K562 (cell line): ENCODE results near the gene P2RY11. TPM values are rescaled to one million over a fixed set of nuclear protein-coding genes. Genes with fewer than 3 reads are reported as not detected.

Source experiments
- ATAC-seq: fragments of 200-7000 bp; cut with Tn5 transposase; 3 replicates; pipeline ENCODE4 v1.9.1; 2020; ENCODE audit warnings: moderate library complexity
- BruUV-seq: library from RNA; stranded (reverse); fragments of 400-500 nt; replicated peaks from 2 replicates; lab custom pipeline; 2021; lab: Mats Ljungman, UMichigan
- CTCF ChIA-PET: fragments of 300-600 bp; formaldehyde crosslinking; extraction: SDS; loops from one replicate; lab custom pipeline; 2021; ENCODE audit warnings: low intra/inter-chr PET ratio; lab: Yijun Ruan, JAX
- POLR2A ChIA-PET: fragments of 300-600, 350-650 bp; sonication (Branson Sonifier 250); formaldehyde crosslinking; extraction: SDS; loops from one replicate; lab custom pipeline; 2021; ENCODE audit warnings: antibody characterized with exemption, inconsistent platforms; lab: Yijun Ruan, JAX
- DNase-seq, 4 experiments: peaks; one replicate each; pipeline versions ENCODE4 v3.0.0 to v3.0.0-alpha.2; 2011 to 2018; ENCODE audit warnings: low spot score in 3 of 4, mixed read lengths in 3 of 4; ENCODE audit errors: extremely low read depth in 1 of 4
- FAIRE-seq: peaks from 2 replicates; lab custom pipeline; 2011; peaks lifted over from hg19 to GRCh38; lab: Jason Lieb, UNC
- H2AFZ ChIP-seq: 2 replicates; pipeline ENCODE4 v1.6.0; 2011; ENCODE audit warnings: low read depth, low read length, control low read depth, inconsistent platforms
- H3K27ac ChIP-seq: fragments of 200-600 bp; 3 replicates; pipeline ENCODE4 v1.8.0; 2011; ENCODE audit warnings: low read depth, mild to moderate bottlenecking, control low read depth, inconsistent platforms, low read length, moderate library complexity, mixed read lengths; ENCODE audit errors: extremely low read depth
- H3K27me3 ChIP-seq, 2 experiments: fragments of 300-600 bp in 1 of 2; 2 replicates in 1 of 2; 3 replicates in 1 of 2; pipeline versions ENCODE4 v1.6.0 to v1.8.0; 2011; ENCODE audit warnings: inconsistent platforms in 2 of 2, low read length in 2 of 2, mild to moderate bottlenecking in 1 of 2, mixed read lengths in 1 of 2, moderate library complexity in 1 of 2; ENCODE audit not compliant: control insufficient read depth in 2 of 2, insufficient read depth in 2 of 2
- H3K36me3 ChIP-seq: fragments of 300-600 bp; 3 replicates; pipeline ENCODE4 v1.8.0; 2011; ENCODE audit warnings: mild to moderate bottlenecking, low read length, inconsistent platforms; ENCODE audit not compliant: control insufficient read depth, insufficient read depth
- H3K4me1 ChIP-seq, 2 experiments: fragments of 200-600 bp in 1 of 2; replicated peaks in 1 of 2; 2 replicates in 1 of 2; 3 replicates in 1 of 2; pipeline versions ENCODE4 v1.5.1 to v1.8.0; 2011; ENCODE audit warnings: inconsistent platforms in 2 of 2, low read length in 2 of 2, mild to moderate bottlenecking in 1 of 2, mixed read lengths in 1 of 2, moderate library complexity in 1 of 2; ENCODE audit not compliant: control insufficient read depth in 2 of 2, insufficient read depth in 2 of 2
- H3K4me2 ChIP-seq: 2 replicates; pipeline ENCODE4 v1.6.1; 2011; ENCODE audit warnings: low read length, control low read depth, inconsistent platforms, mixed read lengths; ENCODE audit not compliant: insufficient read depth
- H3K4me3 ChIP-seq: fragments of 200-600 bp; sonication (generic), shearing (Covaris generic); 2 replicates; pipeline ENCODE4 v1.5.1; 2016; ENCODE audit warnings: control low read depth, inconsistent platforms
- H3K79me2 ChIP-seq: fragments of 200-600 bp; 3 replicates; pipeline ENCODE4 v1.8.0; 2011; ENCODE audit warnings: low read length, inconsistent platforms; ENCODE audit not compliant: control insufficient read depth, insufficient read depth
- H3K9ac ChIP-seq, 2 experiments: 2 replicates each; pipeline versions ENCODE4 v1.6.0 to v1.6.1; 2011; ENCODE audit warnings: low read depth in 2 of 2, low read length in 2 of 2, control low read depth in 1 of 2, inconsistent platforms in 1 of 2, mild to moderate bottlenecking in 1 of 2, mixed read lengths in 1 of 2; ENCODE audit not compliant: insufficient read depth in 1 of 2
- H3K9me1 ChIP-seq: one replicate; pipeline ENCODE4 v1.6.0; 2011; ENCODE audit warnings: inconsistent platforms, mild to moderate bottlenecking, low read length, moderate library complexity; ENCODE audit not compliant: control insufficient read depth, insufficient read depth
- H3K9me3 ChIP-seq: replicated peaks from 2 replicates; pipeline ENCODE4 v1.5.1; 2011; ENCODE audit warnings: low read depth, low read length, inconsistent platforms; ENCODE audit not compliant: control insufficient read depth, insufficient read depth
- H4K20me1 ChIP-seq: replicated peaks from 2 replicates; pipeline ENCODE4 v1.6.1; 2011; ENCODE audit warnings: low read length, inconsistent platforms, mixed read lengths; ENCODE audit not compliant: control insufficient read depth, insufficient read depth
- BRCA1 ChIP-seq, 2 experiments: fragments of 450-650 bp in 1 of 2; sonication (generic) in 1 of 2; formaldehyde crosslinking in 1 of 2; IDR thresholded peaks; 2 replicates each; pipeline versions ENCODE4 v1.5.0 to v1.6.1; 2017 to 2020; ENCODE audit warnings: mild to moderate bottlenecking in 1 of 2, missing genetic modification reagents in 1 of 2
- CAMTA2 ChIP-seq: fragments of 250-450 bp; sonication (Bioruptor Pico); conservative IDR thresholded peaks from 2 replicates; pipeline ENCODE4 v1.5.1; 2022
- FOXJ3 ChIP-seq: sonication (generic); formaldehyde crosslinking; IDR thresholded peaks from 2 replicates; pipeline ENCODE4 v1.4.0; 2020; ENCODE audit warnings: mild to moderate bottlenecking, missing genetic modification reagents
- HDAC6 ChIP-seq: IDR thresholded peaks from 2 replicates; pipeline ENCODE4 v1.6.1; 2012; ENCODE audit warnings: low read depth, mild to moderate bottlenecking, control low read depth, inconsistent platforms, low read length, moderate library complexity
- HSF4 ChIP-seq: fragments of 250-450 bp; sonication (Bioruptor Pico); IDR thresholded peaks from 2 replicates; pipeline ENCODE4 v2.1.2; 2022; ENCODE audit warnings: mild to moderate bottlenecking, moderate library complexity, borderline replicate concordance
- MBD1 ChIP-seq: fragments of 250-450 bp; sonication (Bioruptor Pico); IDR thresholded peaks from 2 replicates; pipeline ENCODE4 v1.8.0; 2022; ENCODE audit warnings: inconsistent platforms
- NR1H2 ChIP-seq: sonication (generic); formaldehyde crosslinking; IDR thresholded peaks from 2 replicates; pipeline ENCODE4 v1.4.0; 2020; ENCODE audit warnings: mild to moderate bottlenecking, missing genetic modification reagents
- NR2C1 ChIP-seq, 2 experiments: fragments of 450-650 bp; IDR thresholded peaks; 2 replicates each; pipeline ENCODE4 v1.6.1; 2017; ENCODE audit warnings: mild to moderate bottlenecking in 2 of 2, antibody characterized with exemption in 1 of 2, inconsistent platforms in 1 of 2, missing compliant biosample characterization in 1 of 2, missing genetic modification characterization in 1 of 2
- PCBP1 ChIP-seq: fragments of 200-400 bp; formaldehyde crosslinking; IDR thresholded peaks from 2 replicates; pipeline ENCODE4 v1.6.1; 2018; ENCODE audit warnings: mild to moderate bottlenecking, low read depth, low read length; ENCODE audit not compliant: poor library complexity, severe bottlenecking
- POLR3G ChIP-seq: IDR thresholded peaks from 2 replicates; pipeline ENCODE4 v1.6.1; 2011; ENCODE audit not compliant: insufficient read length, insufficient replicate concordance; ENCODE audit errors: extremely low read depth
- STAT5A ChIP-seq: IDR thresholded peaks from 2 replicates; pipeline ENCODE4 v1.6.1; 2012; ENCODE audit warnings: low read length, inconsistent platforms, borderline replicate concordance
- TBP ChIP-seq: optimal IDR thresholded peaks from 2 replicates; pipeline ENCODE3; 2011; ENCODE audit warnings: low read depth, low read length, improper control_type of control experiment
- ZBTB26 ChIP-seq: fragments of 450-650 bp; formaldehyde crosslinking; IDR thresholded peaks from 2 replicates; pipeline ENCODE4 v1.4.0; 2022; ENCODE audit warnings: missing genetic modification characterization
- ZBTB49 ChIP-seq: sonication (generic); formaldehyde crosslinking; IDR thresholded peaks from 2 replicates; pipeline ENCODE4 v1.8.0; 2022; ENCODE audit warnings: missing genetic modification reagents, mild to moderate bottlenecking, borderline replicate concordance
- ZNF124 ChIP-seq: sonication (generic); formaldehyde crosslinking; IDR thresholded peaks from 2 replicates; pipeline ENCODE4 v1.8.1; 2022; ENCODE audit warnings: missing genetic modification reagents
- ZNF217 ChIP-seq: sonication (generic); formaldehyde crosslinking; IDR thresholded peaks from 2 replicates; pipeline ENCODE4 v1.8.0; 2022; ENCODE audit warnings: mild to moderate bottlenecking, missing genetic modification reagents
- ZNF263 ChIP-seq: sonication (generic); formaldehyde crosslinking; IDR thresholded peaks from 2 replicates; pipeline ENCODE4 v1.8.0; 2022; ENCODE audit warnings: mild to moderate bottlenecking, missing genetic modification reagents, borderline replicate concordance
- ZNF76 ChIP-seq: fragments of 250-450 bp; sonication (Bioruptor Pico); IDR thresholded peaks from 2 replicates; pipeline ENCODE4 v1.4.0; 2020; ENCODE audit warnings: mild to moderate bottlenecking, moderate library complexity, borderline replicate concordance
- WGBS: fragments of 100-300 bp; shearing (Covaris generic); methylation state at CpG from one replicate; pipeline ENCODE4 v1.1.6; 2016; ENCODE audit warnings: low coverage, mixed read lengths; ENCODE audit not compliant: insufficient coverage; ENCODE audit errors: missing lambda C conversion rate; 5-methylcytosine and 5-hydroxymethylcytosine counted together
- in situ Hi-C: fragments of 300-500 bp; cut with MboI; formaldehyde crosslinking; loops from 4 replicates; pipeline ENCODE4 v1.15.0; 2018; ENCODE audit warnings: inconsistent platforms, mixed read lengths
- intact Hi-C: fragments of 100-400 bp; cut with micrococcal nuclease; formaldehyde crosslinking; loops from 2 replicates; pipeline ENCODE4 v1.14.2; 2022
- polyA plus RNA-seq, 8 experiments: library from polyadenylated mRNA; depleted of rRNA in 4 of 8; stranded (reverse) in 5 of 8; unstranded in 3 of 8; fragments of >200 nt; fragmentation: Nextera tagmentation in 2 of 8; fragmentation: Illumina TruSeq in 1 of 8; extraction: Ambion mirVana in 2 of 8; extraction: Trizol in 1 of 8; gene quantifications; 2 replicates each; pipeline versions ENCODE4 v1.2.1 to v1.2.3, GENCODE V29; 2011 to 2014; ENCODE audit warnings: inconsistent platforms in 1 of 8, missing spikeins in 1 of 8
- total RNA-seq, 7 experiments: library from RNA; depleted of rRNA in 6 of 7; stranded (reverse); fragments of >200 nt in 6 of 7; fragmentation: Illumina TruSeq in 2 of 7; extraction: Trizol in 2 of 7; gene quantifications; 2 replicates each; pipeline versions ENCODE4 v1.2.1 to v1.2.3, GENCODE V29; 2011 to 2021; ENCODE audit warnings: low replicate concordance in 1 of 7

P2RY11 gene
- total and polyA plus RNA-seq, 9 of the 15 experiments (the other 6 are each of a cell fraction or from before 2014, with no cell fraction given), result 0.03 to 10.1 (median 1.5) TPM

- in situ Hi-C loops (no loop called here), intact Hi-C loops (no loop called here)
- FAIRE-seq (no peak), DNase-seq (no peak), ATAC-seq (no peak)
- no TSS peak for BruUV-seq
- peak overlapping the region; percentile 35 to 91 for H3K9ac ChIP-seq
- no peaks in the 10 kb centered on the region for H3K9me1 ChIP-seq
- 14% methylated on average over 7 of the region's 7 CpGs for WGBS
- H3K27me3 ChIP-seq, result no peaks in the 10 kb centered on the region
- no peaks in the 10 kb centered on the region for H3K9me3 ChIP-seq
- H3K4me3 ChIP-seq, result peak overlapping the region; percentile 9; the same call in 1 of the 2 replicates
- peaks cover 24 to 46% of the 10 kb centered on the region in 2 experiments for H3K4me1 ChIP-seq
- ChIA-PET POLR2A (interaction anchor here (0.6 to 2.8 kb wide), 11 partner anchors 11 to 360 kb away, joined by 3 to 19 read pairs (median 5); partner anchors contain the start of genes P2RY11 and PPAN), CTCF (no interaction called here)
- no peaks in the 10 kb centered on the region for H4K20me1 ChIP-seq
- peak overlapping the region; percentile 90 for H2AFZ ChIP-seq
- H3K79me2 ChIP-seq, result no peaks in the 10 kb centered on the region
- H3K36me3 ChIP-seq, result no peaks in the 10 kb centered on the region
- H3K4me2 ChIP-seq, result peak overlapping the region; percentile 74
- H3K27ac ChIP-seq, result no peak overlapping the region
- TF ChIP-seq CAMTA2 (CRISPR knock-in tag) (no peak), ZBTB26 (CRISPR knock-in tag) (no peak), ZBTB49 (CRISPR knock-in tag) (no peak), FOXJ3 (CRISPR knock-in tag) (no peak), ZNF76 (CRISPR knock-in tag) (no peak), HDAC6 (no peak), NR1H2 (no peak), NR2C1 (IDR thresholded peaks at IDR 0.05) (no peak), NR2C1 (tag; IDR thresholded peaks at IDR 0.05) (no peak), TBP (peak; percentile 5), ZNF124 (no peak), ZNF217 (CRISPR knock-in tag) (no peak), POLR3G (no peak), ZNF263 (CRISPR knock-in tag) (0 out of 2 replicates have a peak, but pooled peaks have one; percentile 1), MBD1 (0 out of 2 replicates have a peak, but pooled peaks have one; percentile 59), STAT5A (no peak), PCBP1 (no peak), BRCA1 (IDR thresholded peaks at IDR 0.05) (no peak), BRCA1 (CRISPR knock-in tag; IDR thresholded peaks at IDR 0.05) (no peak), HSF4 (CRISPR knock-in tag) (no peak)
These were observed 15.9 kb upstream of the P2RY11 start for GRCh38 chr19:10095622-10095947.
